HG03432 (cell line): ENCODE results near the gene MAGEA10.
"Not testable (repeated sequence)": the region's sequence is repeated elsewhere in the genome, so short reads cannot be mapped to it uniquely, and the experiment has no call there.

ENCODE experiments used
- ATAC-seq: cut with Tn5 transposase; IDR thresholded peaks from one replicate; pipeline ENCODE4 v1.9.1; 2021; ENCODE audit warnings: mild to moderate bottlenecking, moderate library complexity; ENCODE audit not compliant: unreplicated experiment

Gene MAGEA10

DNA sequence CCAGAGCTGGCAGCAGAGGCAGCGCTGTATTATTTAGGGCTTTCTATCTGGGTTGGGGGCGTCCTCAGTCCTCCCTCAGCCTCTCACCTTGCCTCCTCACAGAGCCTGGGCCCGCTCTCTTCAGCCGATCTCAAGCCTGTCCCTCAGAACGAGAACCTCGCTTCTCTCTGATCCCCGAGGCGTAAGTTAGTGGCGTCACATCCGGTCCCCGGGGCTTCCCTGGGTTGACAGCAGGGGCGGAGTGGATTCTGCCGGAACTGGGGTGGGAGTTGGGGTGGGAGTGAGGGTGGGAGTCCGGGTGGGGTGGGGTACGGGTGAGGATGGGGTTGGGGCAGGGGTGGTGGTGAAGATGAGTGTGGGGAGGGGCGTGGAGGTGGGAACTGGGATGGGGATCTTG lies at the start of gene MAGEA10:
Gene MAGEA10 (minus strand): TSS at position 190 of the 397 bp plus-strand sequence. CDS start 2,957 bp downstream, outside the sequence.
- no peak for ATAC-seq

DNA sequence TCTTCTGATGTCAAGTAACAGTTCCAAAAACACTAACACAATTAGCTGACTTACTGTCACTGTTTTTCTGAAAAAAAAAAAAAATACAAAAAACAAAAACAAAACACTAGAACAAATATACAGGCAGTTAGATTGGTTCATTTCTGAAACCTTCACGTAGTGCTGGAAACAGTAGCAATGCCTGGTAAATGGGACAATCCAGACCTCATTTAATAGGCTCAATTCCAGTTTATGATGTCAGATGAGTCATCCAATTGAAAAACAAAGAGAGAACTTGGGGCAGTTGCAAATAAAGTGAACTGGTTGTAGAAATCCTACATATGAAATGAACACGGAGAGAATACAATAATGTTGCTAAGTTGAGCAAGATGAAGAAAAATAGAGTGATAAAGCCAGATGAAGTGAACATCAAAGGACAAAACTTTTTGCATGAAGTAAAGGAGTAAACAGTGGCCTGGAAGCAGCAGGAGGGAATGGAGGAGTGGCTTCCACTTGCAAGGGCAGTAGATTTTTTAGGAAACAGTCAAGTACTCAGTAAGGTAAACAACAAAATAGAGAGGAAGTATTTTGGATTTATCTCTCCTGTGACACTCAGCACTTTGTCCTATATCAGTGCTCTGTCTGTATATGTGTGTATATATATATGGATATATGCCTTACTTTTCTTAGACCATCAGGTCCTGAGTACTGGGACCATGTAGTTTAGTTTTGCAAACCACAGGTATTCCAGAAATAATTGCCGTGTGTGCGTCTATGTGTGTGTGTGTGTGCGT lies 39.3 kb upstream of the MAGEA10 start:
- no peak for ATAC-seq

DNA sequence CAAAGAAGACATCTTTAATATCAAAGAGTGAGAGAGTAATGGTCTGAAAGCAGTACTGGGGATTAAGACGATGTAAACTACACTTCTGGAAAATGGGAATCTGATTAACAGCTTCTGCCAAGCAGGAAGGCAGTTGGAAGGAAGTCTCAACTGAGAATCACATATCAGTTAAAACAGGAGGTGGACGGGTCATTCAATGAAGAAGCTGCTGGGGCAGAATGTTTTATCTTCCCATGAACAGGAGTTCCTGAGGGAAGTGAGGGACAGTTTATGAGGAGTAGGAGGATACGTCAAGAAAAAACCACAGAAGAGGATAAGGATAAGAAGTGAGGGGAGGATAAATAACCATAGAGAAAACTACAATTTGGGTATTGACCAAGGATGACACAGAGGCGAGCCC lies 38.7 kb upstream of the MAGEA10 start:
- ATAC-seq, result no peak

DNA sequence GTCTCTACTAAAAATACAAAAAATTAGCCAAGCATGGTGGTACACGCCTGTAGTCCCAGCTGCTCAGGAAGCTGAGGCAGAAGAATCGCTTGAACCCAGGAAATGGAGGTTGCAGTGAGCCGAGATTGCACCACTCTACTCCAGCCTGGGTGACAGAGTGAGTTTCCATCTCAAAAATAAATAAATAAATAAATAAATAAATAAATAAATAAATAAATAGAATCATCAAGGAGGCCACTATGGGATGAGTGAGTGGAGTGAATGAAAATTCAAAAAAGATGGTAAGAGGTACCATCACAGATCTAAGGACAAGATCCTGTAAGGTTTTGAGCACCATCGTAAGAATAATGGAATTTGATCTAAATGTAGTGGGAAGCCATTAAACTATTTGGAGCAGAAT lies 37.5 kb upstream of the MAGEA10 start:
- not testable (repeated sequence) for ATAC-seq

DNA sequence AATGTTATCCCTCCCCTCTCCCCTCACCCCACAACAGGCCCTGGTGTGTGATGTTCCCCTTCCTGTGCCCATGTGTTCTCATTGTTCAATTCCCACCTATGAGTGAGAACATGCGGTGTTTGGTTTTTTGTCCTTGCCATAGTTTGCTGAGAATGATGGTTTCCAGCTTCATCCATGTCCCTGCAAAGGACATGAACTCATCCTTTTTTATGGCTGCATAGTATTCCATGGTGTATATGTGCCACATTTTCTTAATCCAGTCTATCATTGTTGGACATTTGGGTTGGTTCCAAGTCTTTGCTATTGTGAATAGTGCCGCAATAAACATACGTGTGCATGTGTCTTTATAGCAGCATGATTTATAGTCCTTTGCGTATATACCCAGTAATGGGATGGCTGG lies 35.5 kb upstream of the MAGEA10 start:
- ATAC-seq, result not testable (repeated sequence)

DNA sequence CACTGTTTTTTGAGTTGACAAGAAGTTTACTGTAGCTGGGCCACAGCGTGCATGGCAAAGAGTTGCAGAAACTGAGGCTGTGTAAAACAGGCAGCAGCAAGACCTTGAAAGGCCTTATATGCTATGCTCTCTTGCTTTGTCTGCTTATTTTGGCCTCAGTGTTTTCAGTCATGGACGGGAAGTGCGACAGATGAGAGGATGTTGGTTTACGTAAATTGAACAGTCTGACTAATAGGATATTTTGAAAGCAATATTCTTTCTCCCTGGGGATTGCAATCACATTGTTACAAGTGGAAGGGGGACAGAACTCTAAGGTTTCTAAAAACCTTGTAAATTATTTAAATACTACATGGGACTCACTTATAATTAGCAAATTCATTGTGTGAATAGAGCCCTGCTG lies 32.2 kb upstream of the MAGEA10 start:
- no peak for ATAC-seq

DNA sequence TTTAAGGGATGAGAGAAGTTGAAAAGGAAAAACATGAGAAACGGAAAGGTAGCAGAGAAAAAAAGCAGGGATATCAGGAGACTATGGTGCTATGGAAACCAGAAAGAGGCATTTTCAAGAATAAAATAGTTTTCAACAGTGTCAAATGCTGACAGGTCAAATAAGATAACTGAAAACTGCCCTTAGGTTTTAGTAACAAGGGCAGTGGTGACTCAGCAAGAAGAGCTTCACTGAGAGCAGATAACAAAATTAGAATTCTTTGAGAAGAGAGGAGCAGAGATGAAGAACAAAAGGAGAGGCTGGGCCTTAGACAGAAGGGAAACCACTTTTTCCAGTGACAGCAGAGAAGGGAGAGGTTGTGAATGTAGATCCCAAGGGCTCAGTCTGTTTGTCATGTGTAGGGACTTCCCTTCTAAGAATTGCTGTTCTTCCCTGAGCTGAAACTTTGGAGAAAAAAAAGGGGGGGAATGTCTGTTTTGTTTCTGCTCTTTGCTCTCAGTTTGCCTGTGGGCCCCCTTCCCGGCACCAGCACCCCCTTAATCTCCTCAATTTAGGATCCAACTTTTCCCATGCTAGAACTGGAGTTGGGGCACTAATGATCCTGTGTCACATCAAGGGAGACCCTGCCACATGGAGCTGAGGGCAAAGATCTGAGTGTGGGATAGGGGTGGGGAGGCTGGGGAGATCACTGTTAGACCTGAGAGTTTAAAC lies 26.8 kb upstream of the MAGEA10 start:
- ATAC-seq, result no peak

DNA sequence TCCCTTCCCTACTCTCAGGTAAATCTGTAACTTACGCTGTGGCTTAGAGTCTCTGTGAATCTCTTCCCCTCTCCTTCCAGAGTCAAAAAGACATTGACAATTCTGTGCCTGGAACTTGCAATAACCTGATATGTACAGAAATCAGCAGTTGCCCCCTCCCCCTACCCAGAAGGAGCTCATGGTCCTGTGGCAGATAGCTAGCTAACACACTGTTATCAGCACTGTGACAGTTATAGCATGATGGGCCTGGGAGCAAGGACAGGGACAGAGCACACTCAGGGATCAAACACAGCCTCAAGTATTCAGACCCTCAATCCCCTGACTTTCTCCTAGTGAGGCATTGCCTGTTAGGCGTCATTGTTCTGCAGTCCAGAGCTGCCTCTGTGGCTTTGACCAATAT lies 18.7 kb upstream of the MAGEA10 start:
- ATAC-seq, result no peak

DNA sequence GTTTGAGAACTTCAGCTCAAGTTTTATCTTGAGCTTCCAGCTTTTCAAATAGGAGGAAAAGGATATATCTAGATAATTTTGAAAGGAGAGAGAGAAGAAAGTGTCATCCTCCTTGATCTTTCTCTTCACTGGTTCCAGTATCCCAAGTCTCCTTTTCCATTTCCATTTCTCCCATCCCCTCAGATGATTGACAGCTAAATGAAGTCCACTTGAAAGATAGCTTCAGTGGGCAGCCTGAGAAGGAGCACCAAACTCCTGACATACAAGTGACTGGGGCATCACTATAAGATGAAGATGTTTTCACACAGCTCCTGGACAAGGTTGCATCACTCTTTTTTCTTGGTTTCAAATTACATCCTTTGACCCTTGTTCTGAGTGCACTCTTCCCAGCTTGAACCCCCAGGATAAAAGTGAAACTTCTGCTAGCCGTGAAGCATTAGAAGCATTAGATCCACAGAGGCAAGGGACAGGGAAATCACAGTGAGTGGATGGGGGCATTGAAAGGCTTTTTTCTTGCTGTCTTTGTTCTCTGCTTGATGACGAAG lies 17.5 kb upstream of the MAGEA10 start:
- no peak for ATAC-seq

DNA sequence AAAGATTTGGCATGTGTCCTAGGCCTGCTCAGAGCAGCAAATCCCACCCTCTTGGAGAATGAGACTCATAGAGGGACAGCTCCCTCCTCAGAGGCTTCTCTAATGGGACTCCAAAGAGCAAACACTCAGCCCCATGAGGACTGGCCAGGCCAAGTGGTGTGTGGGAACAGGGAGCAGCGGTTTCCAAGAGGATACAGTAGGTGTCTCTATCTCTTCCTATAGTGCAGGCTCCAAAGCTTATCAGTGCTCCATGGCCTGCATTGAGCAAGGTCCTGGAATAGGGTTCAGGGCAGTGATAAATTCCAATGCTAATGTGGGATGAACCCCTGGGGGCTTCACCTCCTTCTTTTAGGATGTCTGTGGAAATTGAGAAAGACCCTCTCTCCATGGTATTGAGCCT lies 15.7 kb upstream of the MAGEA10 start:
- no peak for ATAC-seq

DNA sequence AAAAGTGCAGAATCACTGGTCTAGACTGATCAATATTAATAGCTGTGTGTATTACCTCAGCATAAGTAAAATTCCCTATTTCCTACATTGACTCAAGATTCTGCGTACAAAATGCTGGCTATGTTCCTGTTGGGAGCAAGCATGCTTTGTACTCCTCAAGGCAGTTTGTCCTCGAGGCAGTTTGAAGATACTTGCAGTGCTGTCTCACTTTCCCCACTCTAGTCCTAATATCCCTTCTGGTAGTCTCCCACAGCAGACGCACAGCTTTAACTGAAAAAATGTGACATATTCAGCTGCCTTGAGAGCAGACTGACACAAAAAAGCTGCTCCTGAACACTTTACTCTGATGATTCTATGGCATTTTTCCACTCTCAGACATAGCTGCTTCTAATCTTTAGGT lies 12.9 kb upstream of the MAGEA10 start:
- ATAC-seq, result no peak

DNA sequence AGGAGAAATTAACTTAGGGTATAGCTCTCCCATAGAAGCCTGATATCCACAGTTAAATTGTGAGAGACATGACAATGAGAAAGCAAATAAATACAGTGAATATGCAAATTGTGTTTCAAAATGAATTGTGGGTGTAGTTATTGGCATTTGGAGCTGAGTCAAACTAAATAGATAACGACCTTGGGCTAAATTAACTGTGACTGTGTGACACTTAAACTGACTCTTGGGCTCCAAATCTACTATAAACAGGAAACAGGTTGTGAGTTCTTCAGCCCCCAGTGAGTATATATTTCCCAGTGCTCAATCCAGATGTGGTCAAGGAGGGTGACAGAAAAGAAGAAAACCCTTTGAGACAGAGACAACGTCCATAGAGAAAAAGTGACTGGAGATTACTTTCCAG lies 11.3 kb upstream of the MAGEA10 start:
- ATAC-seq, result no peak

DNA sequence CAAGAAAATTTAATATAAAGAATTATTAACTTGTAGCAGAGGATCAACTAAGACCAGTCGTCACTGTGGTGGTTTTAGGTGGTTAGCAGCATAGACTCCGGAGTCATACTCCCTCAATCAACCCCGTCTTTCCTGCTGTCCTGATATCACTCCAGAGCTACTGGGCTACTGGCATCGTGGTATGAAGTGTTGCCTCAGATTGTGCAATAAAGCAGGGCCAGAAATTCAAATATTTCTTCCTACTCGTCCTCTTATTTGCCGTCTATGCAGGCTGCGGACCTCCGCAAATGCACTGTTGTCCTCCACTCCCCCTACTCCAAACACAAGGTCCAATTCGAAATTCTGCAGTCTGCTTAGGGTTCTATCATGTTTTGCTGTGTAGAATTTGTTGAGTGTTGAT lies 1.2 kb upstream of the MAGEA10 start:
- ATAC-seq, result no peak

DNA sequence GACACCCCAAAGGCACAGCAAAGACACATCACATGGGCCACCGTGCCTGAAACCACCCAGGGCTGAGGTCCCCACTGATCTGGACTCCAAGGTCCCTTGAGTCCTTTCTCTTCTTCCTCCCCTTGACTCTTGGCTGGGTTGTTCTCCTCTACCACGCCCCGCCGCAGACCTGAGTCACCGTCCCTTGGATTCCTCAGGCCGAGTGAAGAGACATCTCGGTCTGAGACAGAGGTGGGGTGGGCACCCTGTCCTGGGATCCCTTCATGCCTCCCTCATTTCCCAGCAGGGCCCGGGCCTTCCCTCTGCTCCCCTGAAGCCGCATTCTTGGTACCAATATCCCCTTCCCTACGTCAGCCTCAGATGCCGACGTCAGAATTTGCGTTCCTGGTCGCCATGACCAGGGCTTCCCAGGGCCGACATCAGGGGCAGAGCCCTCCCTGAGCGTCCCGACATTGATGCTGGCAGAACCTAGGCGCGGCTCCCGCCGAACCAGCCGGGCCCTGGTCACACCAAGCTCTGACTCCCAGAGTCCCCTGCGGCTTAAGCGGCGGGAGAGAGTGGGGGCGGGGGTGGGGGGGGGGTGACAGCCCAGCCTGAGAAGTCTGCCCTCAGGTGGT lies 498 bp downstream of the MAGEA10 start:
- no peak for ATAC-seq

DNA sequence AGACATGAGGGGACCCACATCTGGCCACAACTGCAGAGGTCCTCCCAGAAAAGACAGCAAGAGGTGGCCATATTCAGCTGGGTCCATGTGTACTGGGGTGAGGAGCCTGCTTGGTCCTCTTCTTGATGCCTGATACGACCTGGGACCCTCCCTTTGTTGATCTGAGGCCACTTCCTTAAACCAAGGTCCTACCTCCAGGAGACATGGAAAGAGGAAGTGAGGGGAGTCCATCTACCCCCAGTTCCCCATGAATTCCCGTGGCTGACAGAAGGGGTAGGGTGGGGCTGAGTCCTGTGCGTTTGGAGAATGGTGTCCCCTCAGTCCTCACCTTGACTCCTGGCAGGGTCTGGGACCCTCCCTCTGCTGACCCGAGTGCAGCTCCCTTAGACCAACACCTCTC lies 2.1 kb downstream of the MAGEA10 start:
- no peak for ATAC-seq

DNA sequence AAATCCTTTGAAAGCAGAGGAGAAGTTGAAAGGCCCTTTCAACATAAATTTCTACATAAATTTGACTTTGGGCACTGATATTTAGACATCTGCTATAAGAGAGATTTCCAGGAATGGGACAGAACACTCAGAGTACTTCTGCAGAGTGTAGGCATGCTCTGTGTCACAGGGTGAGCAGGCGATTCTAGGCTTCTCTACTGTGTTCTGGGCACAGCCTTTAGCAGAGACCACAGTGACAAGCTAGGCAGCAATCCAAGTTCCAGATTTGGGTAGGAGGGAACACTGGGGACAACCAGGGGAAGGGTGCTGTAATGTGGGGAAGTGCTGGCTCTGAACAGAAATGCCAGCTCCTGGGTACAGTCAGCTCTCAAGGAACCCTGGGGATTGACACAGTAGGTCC lies 6.9 kb downstream of the MAGEA10 start:
- no peak for ATAC-seq

DNA sequence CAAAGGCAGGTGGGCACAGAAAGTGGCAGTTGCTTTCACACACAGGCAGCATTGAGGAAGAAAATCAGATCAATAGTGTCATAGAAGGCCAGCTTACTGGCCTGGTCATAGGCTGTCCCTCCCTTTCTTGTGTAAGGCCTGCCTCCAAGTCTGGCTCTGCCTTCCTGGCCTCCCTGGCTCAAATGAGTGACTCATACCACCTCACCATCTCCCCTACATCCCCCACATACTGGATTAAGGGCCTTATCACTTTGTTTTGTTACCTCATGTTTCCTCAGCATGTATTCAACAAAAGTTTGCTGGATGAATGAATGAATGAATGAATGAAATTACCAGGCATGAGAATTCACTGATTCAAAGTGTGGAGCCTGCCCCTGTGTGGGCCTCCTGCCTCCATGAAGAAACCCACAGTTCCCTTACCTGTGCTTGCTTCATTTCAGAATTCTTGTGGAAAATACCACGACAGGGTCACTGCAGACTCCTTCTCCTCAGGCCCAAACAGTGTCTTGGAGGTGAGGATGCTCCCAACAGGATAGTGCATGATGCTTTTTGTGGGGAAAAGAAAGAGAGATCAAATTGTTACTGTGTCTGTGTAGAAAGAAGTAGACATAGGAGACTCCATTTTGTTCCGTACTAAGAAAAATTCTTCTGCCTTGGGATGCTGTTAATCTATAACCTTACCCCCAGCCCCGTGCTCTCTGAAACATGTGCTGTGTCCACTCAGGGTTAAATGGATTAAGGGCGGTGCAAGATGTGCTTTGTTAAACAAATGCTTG lies 9.1 kb downstream of the MAGEA10 start:
- ATAC-seq, result not testable (repeated sequence)

DNA sequence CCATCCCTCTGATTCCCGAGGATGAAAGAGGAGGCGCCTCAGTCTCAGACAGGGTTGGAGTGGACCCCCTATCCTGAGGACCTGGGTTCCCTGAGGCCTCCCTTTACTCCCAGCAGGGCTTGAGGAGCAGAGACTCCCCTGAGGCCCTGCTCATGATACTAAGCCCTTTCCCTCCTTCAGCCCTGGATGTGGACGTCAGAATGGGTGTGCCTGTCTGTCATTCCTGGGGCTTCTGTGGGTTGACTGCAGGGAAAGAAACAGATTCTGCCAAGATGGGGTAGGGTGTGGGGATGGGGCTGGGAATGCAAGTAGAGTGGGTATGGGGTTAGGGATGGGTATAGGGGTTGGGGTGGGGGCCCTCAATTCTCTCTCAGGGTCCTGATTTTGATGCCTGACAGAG lies 21.1 kb downstream of the MAGEA10 start:
- no peak for ATAC-seq

DNA sequence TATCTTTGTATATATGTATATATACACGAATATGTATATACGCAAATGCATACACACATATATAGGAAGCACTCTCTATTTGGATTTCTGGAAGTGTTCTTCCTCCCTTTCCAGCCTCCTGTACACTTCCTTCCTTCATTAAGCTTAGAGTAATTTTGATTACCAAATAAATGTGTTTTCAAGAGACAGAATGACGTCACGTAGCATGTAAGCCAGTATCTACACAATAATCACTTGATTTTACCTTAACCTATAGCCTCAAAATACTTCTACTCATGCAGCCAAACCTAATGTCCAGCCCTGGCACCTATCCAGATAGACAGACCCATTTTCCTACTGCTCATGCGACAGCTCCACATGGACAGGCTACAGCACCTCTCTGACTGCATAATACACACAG lies 29.9 kb downstream of the MAGEA10 start:
- ATAC-seq, result no peak

DNA sequence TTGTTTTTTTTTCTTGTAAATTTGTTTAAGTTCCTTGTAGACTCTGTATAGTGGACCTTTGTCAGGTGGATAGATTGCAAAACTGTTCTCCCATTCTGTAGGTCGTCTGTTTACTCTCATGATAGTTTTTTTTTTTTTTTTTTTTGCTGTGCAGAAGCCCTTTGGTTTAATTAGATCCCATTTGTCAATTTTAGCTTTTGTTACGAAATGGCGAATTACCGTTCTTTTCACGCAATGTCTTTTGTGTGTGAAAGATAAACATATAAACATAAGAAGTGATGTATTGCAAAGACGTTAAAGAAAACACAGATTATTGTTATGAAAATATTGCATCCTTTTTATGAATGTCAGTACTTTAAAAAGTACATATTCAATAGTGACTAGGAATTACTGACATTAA lies 34.5 kb downstream of the MAGEA10 start:
- ATAC-seq, result no peak

DNA sequence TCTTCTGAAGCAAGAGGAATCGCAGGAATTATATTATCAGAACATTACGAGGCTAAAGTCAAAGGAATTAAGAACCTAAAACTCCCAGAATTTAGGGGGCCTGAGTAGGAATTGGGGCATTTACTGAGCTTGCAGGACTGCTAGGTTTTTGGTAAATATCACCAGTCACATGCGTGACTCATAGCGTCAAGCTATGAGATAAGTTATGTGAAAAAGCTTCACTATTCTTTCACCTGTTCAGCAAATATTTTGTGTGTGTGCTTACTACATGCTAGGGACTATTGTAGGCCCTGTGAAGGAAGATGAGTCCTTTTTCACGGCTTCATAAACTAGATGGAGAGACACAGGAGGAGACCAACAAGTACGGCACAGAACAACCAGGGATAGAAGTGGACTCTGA lies 52.2 kb downstream of the MAGEA10 start:
- no peak for ATAC-seq
